HG02678 (cell line): Measurements from ENCODE around the gene DIO3.

Source experiments
- ATAC-seq: cut with Tn5 transposase; IDR thresholded peaks from one replicate; pipeline ENCODE4 v1.9.1; 2021; ENCODE audit warnings: mild to moderate bottlenecking, moderate library complexity; ENCODE audit not compliant: unreplicated experiment

Gene DIO3

DNA sequence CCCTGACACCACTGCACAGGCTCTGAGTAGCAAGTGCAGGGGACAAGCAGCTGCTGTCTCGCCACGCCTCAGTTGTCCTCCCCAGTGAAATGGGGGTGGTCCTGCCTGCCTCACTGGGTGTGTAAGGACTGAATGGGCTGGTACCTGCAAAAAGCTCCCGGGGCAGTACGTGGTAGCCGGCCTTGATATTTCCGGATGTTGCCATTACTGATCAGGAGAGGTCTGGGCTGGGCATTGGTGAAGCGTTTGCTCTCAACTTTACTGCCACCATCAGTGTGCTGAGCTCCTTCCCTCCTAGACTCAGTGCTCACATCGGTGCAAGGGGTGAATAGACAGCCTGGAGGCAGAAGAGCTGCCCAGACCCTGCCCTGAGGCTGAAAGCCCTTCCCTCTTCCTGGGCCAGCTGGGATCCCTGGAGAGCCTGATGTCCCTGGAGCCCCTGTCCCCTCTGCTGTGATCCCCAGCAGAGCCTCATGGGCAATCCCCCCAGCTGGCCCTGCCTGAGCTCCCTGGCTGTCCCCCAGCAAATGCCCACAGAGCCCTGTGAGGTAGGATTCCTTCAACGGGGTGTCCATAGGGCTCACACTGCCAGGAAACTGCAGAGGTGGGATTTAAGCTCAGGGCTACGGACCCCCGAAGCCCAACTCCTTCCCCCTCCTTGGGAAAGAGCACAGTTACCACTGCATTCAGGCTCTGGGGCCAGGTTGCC is 18.2 kb downstream of the DIO3 start:
- ATAC-seq, result no peak

- ATAC-seq, result no peak
Observed at GRCh38 chr14:101581806-101582205, 20.5 kb downstream of the DIO3 start.

- ATAC-seq, result no peak
Observed at GRCh38 chr14:101582294-101582693, 21.0 kb downstream of the DIO3 start.

GRCh38 chr14:101583006-101583714 is 21.9 kb downstream of the DIO3 start:
- no peak for ATAC-seq

DNA sequence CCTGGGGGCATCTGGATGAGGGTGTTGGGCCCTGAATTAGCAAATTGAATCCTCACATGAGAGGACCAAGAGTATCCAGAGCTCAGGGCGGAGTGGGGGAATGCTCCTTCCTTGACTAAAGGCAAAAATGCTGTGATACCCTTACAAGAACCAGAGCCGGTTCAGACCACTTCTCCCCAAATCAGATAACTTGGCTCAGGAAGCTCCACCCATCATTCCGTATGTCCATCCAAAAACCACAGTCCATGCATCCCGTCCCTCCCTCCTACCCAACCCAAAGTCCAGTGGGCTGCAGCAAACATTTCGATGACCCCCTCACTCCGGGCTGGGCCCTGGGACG is 22.4 kb downstream of the DIO3 start:
- no peak for ATAC-seq

- no peak for ATAC-seq
Observed at GRCh38 chr14:101584055-101584859, 23.0 kb downstream of the DIO3 start.

DNA sequence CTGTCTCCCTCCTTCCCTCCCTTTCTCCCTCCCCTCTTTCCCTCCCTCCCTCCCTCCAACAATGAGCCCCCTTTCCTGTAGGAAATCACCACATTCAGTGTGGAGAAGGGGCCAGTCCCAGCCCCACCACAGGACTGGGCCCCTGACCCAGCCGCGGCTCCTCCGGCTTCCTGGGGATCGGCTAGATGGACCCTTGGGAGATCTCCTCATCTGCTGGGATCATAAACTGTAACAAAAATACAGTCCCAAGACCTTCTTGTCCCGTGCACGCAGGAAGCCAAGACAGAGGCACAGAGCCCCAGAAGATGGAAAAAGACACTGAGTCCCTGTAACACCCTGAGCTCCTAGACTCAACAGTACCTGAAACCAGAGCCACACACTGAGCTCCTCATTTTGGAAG is 23.9 kb downstream of the DIO3 start:
- ATAC-seq, result no peak

DNA sequence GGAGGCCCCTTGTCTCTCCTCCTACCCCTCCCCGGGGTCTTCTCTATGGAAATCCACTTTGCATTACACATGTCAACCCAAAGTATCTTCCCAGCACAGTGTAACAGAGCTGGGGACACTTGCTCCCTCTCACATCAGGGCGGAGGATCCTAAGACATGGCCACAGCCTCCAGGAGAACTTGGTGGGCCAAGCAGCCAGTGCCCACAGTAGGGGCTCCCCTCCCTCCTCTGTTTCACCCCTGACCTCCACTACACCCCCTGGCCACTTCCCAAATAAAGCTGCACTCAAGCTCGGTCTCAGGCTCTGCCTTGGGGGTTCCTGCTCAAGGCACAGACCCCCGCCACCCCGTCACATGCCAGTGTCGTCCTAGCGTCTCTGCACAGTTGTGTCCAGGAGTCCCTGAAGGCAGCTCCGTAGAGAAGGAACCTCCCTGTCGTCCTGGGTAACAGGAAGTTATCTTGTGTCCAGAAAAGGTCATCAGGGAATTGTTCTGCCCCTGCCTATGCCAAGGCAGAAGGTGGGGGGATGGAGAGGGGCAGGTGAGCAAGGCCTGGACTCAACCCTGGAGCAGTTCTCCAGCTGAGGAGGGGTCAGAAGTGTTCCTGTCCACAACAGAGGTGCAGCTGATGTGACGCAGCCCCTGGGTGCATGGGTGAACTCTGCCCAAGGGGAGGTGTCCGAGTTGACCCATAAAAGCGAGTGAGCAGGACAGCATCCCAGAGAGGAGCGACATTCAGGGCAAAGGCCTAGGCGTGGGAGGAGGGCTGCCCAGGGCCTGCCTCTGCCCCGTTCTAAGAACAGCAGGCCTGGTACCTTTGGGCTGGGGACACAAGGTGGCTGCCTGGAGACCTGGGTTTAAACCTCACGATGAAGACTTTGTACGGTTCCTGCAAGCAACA is 25.5 kb downstream of the DIO3 start:
- no peak for ATAC-seq

GRCh38 chr14:101587441-101587911 is 26.2 kb downstream of the DIO3 start:
- ATAC-seq, result no peak

DNA sequence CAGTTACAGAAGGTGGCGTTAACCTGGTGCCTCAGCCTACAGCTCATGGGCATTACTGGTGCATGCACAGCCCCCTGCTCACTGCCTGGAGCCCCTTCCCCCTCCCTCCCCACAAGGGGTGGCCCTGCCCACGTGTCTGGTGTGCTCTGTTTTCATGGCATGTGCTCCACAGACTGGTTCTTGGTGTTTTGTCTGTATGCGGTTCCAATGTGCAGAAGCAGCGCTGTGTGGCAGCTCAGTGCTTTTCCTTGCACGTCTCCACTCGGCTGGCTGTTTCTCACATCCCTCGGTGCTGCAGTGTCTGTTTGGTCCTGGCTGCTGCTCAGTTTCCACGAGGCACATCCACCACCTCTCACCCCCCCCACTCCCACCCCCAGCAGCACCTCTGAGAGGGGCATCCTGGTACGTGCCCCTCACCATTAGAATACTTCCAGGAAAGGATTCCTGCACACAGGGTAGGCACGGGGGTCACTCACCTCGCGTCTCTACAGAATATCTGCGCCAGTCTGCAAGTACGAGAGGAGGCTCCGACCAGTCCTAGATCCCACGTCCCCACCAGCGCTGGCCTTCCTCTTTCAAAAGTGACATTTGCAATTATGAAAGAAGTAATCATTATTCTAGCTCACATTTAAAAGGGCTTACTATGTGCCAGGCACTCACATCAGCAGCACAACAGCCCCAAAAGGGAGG is 27.1 kb downstream of the DIO3 start:
- no peak for ATAC-seq

DNA sequence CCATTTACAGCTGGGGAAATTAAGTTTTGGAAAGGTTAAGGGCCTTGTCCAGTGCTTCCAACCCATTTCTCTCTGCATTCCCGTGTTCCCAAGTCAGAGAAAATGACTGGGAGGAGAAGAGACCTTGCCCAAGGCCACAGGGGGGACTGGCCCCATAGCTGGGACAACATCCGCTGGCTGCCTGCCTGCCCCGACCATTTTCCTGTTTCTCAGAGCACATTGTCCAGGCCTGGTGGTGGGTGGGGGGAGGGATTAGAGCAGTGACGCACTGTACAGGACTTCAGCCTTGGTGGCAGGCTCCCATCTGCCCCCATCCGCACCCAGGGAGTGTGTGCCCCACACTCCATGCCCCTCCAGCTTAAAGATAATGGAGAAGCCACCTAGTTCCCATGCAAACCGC is 27.7 kb downstream of the DIO3 start:
- ATAC-seq, result no peak

DNA sequence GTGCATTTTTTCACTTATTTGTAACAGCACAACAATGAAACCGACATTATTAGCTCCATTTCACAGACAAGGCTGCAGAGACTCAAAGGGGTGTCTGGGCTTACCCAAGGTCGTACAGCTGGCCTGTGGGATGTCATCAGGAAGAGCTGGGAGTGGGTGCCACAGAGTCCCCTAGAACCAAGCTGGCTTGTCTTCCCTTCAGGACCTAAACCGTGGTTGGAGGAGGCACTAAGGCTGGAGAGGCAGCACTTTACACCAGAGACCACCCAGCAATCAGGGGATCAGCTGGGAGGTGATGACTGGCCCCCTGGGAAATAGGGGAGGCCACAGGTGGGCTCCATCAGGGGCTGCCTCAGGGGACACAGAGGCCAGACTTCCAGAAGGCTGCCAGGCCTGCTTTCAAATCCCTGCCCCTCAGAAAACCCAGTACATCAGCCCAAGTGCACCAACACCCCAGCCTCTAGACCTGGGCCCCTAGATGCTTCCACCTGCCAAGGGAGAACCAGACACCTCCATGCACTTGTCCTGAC is 28.3 kb downstream of the DIO3 start:
- ATAC-seq, result no peak

DNA sequence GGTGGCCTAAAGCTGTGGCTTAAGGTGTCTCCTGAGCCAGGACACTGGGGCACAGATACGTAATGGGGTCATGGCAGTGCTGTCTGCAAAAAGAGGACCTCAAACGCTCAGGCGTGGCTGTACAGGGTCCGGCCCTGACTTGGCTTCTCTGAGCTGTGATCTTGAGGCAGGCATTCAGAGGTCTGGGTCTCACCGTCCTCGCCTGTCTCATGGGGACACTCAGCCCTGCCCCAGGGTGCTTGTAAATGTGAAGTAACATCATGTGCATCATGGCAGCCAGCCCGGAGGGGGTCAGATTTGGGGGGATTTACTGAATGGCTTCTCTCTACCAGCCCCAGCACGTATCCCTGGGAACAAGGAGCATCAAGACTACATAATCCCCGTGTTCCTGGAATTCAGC is 28.8 kb downstream of the DIO3 start:
- ATAC-seq, result no peak

DNA sequence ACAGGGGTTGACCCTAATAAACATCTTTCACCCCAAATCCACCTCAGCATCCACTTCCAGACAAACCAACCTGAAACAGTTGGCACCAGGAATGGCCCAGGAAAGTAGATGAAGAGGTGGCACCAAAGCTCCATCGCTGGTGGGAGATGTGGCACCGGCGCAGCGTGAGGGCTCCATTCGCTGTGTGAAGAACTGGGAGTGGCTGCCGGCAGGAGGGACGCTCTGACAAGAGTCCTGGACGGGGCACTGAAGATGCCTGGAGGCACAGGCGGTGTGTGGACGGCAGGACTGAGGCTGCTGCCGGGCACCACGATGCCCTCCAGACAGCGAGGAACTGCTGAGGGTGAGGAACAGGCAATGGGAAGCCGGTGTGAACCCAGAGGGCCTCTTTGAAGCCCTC is 29.3 kb downstream of the DIO3 start:
- ATAC-seq, result no peak

DNA sequence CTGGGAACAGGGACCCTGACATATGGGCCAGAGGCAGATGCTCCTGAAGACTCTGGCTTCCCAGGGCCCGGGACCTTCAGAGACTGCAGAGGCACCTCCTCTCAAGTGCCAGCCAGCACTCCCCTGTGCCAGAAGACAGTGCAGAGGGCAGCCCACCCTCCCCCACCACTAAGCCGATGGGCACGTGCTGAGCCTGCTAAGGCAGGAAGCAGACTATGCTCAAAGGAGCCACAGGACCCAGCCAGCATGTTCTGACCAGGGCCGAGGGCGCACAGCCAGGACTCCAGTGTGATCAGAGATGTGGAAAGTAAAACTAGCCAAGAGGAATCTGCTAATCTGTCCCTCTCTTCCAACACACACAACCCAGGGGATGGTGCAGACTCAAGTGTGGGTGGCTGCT is 29.8 kb downstream of the DIO3 start:
- ATAC-seq, result no peak

DNA sequence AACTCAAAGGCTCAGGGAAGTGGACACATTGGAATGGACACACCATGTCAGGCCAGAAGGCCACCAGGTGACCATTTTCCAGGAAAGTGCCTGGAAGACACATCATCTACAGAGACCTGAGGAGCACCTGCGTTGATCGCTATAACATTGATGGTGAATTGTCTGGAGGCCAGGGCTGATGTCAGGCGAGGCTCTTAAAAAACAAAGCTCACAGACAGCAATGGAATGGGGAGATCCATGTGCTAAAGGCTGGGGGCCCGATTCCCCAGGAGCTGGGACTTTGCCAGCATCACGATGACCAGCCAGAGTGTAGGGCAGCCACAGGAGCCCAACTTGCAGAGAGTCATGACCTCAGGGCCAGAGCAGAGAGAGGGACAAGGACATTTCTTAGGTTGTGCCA is 30.3 kb downstream of the DIO3 start:
- ATAC-seq, result no peak

DNA sequence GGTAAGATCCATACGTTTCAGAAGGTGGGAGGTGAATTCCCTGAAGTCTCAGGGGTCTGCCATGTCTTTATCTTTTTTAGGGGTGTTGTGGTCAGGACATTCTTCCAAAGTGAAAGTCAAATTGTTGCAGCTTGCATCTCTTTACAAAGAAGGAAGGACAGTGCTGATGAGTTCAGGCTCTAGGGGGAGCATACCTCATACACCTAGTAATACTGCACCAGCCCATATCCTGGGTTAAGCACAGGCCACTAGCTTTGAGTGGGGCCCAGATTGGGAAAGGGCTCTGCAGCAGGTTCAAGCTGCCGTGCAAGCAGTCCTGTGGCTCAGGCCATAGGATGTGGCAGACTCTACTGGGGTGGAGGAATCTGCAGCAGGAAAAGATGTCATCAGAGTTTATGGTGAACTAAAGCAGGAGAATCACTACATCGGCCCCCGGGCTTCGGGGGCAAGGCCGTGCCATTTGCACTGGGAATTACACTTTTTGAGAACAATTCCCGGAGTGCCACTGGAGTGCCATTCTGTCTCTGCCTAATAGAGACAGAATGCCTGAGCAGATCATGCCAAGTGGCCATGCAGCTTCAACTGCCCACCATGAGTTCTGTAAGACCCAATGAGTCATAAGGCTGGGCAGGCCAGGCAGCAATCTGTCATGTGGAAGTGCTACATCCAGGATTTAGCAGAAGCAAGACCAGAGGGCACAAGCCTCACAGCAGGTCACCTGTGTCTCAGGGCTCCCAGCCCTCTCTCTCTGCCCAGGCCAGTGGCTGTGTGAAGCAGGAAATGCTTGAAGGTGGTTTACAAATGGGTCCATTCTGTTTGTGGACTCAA is 32.3 kb downstream of the DIO3 start:
- no peak for ATAC-seq

DNA sequence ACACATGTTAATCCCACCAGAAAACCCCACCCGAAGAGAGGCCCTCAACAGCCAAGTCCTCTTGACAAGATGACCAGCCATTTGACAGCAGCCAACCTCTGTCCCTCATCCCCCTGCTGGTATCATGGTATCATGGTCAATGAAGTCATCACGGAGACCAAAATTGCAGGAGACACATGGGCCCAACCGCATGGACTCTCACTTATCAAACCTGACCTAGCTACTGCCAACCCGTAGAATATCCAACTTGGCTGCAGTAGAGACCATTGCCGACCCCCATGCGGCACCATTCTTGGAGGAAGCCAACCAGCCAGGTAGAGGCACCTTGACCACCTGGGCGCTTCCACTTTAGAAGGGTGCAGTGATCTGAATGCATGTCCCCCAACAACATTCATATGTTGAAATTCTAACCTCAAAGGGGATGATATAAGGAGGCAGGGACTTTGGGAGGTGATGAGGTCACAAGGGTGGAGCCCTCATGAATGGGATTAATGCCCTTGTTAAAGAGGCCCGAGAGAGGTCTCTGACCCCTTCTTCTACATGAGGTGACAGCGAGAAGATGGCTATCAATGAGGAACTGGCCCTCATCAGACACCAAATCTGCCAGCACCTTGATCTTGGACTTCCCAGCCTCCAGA is 33.3 kb downstream of the DIO3 start:
- no peak for ATAC-seq

GRCh38 chr14:101595349-101595748 is 34.1 kb downstream of the DIO3 start:
- ATAC-seq, result no peak
